WTC11 (cell line): ENCODE data around the gene HOATZ. TPM values are rescaled to one million over a fixed set of nuclear protein-coding genes. Genes with fewer than 3 reads are reported as not detected.

ENCODE experiments used
- ATAC-seq: fragments of 200-7000 bp; cut with Tn5 transposase; 2 replicates; pipeline ENCODE4 v1.10.0; 2021; ENCODE audit warnings: mild to moderate bottlenecking, moderate library complexity
- CTCF ChIA-PET: fragments of 300-600 bp; sonication (Branson Sonifier 250); formaldehyde crosslinking; loops from one replicate; lab custom pipeline; 2021; ENCODE audit warnings: antibody characterized with exemption; lab: Charles Lee
- POLR2A ChIA-PET: fragments of 350-600 bp; sonication (Branson Sonifier 250); formaldehyde crosslinking; loops from one replicate; lab custom pipeline; 2021; ENCODE audit warnings: antibody characterized with exemption; lab: Charles Lee
- DNase-seq: peaks from one replicate; pipeline ENCODE4 v3.0.0; 2021; ENCODE audit warnings: low spot score
- H3K27ac Mint-ChIP-seq: 2 replicates; pipeline ENCODE4 v1.8.0; 2021; ENCODE audit warnings: mixed read lengths
- H3K27me3 Mint-ChIP-seq: 2 replicates; pipeline ENCODE4 v1.8.0; 2021; ENCODE audit warnings: low read depth, mild to moderate bottlenecking, moderate library complexity, mixed read lengths
- H3K36me3 Mint-ChIP-seq: 2 replicates; pipeline ENCODE4 v1.8.0; 2021; ENCODE audit warnings: mixed read lengths
- H3K4me1 Mint-ChIP-seq: 2 replicates; pipeline ENCODE4 v1.8.0; 2022; ENCODE audit warnings: mixed read lengths
- H3K4me3 Mint-ChIP-seq: 2 replicates; pipeline ENCODE4 v1.8.0; 2021; ENCODE audit warnings: mild to moderate bottlenecking, moderate library complexity, mixed read lengths
- H3K9me3 Mint-ChIP-seq: 2 replicates; pipeline ENCODE4 v1.8.0; 2021; ENCODE audit warnings: mixed read lengths
- AFF4 ChIP-seq: sonication (generic); formaldehyde crosslinking; IDR thresholded peaks from 2 replicates; pipeline ENCODE4 v1.8.1; 2023; ENCODE audit warnings: mild to moderate bottlenecking, missing genetic modification reagents, borderline replicate concordance
- FOXJ3 ChIP-seq: sonication (generic); formaldehyde crosslinking; IDR thresholded peaks from 2 replicates; pipeline ENCODE4 v1.9.0; 2021; ENCODE audit warnings: missing genetic modification reagents, mild to moderate bottlenecking, borderline replicate concordance
- IRF2 ChIP-seq: sonication (generic); formaldehyde crosslinking; IDR thresholded peaks from 2 replicates; pipeline ENCODE4 v1.8.0; 2022; ENCODE audit warnings: low read depth, missing genetic modification reagents, borderline replicate concordance
- KAT7 ChIP-seq: sonication (generic); formaldehyde crosslinking; IDR thresholded peaks from 2 replicates; pipeline ENCODE4 v1.8.1; 2023; ENCODE audit warnings: missing genetic modification reagents, mild to moderate bottlenecking, borderline replicate concordance
- MAX ChIP-seq: sonication (generic); formaldehyde crosslinking; IDR thresholded peaks from 2 replicates; pipeline ENCODE4 v1.8.0; 2022; ENCODE audit warnings: mild to moderate bottlenecking, missing genetic modification reagents
- PREB ChIP-seq: sonication (generic); formaldehyde crosslinking; IDR thresholded peaks from 2 replicates; pipeline ENCODE4 v1.8.1; 2022; ENCODE audit warnings: mild to moderate bottlenecking, missing genetic modification reagents, moderate library complexity, borderline replicate concordance
- ZBTB43 ChIP-seq: sonication (generic); formaldehyde crosslinking; IDR thresholded peaks from 2 replicates; pipeline ENCODE4 v1.8.1; 2023; ENCODE audit warnings: mild to moderate bottlenecking, missing genetic modification reagents
- ZNF263 ChIP-seq: sonication (generic); formaldehyde crosslinking; IDR thresholded peaks from 2 replicates; pipeline ENCODE4 v1.8.1; 2022; ENCODE audit warnings: low read depth, mild to moderate bottlenecking, moderate library complexity, missing genetic modification reagents
- ZNF423 ChIP-seq: fragments of 250-450 bp; sonication (Bioruptor Pico); IDR thresholded peaks from 2 replicates; pipeline ENCODE4 v2.1.2; 2022; ENCODE audit warnings: mild to moderate bottlenecking, moderate library complexity
- ZSCAN18 ChIP-seq: fragments of 250-450 bp; sonication (Bioruptor Pico); IDR thresholded peaks from 2 replicates; pipeline ENCODE4 v2.1.2; 2022; ENCODE audit warnings: mild to moderate bottlenecking, moderate library complexity
- total RNA-seq: library from RNA; stranded (reverse); gene quantifications from 3 replicates; pipeline ENCODE4 v1.2.3, GENCODE V29; 2021
- TF ChIP-seq, protein P1 (sequence below): sonication (generic); formaldehyde crosslinking; IDR thresholded peaks from 2 replicates; pipeline ENCODE4 v1.8.1; 2022; ENCODE audit warnings: missing genetic modification reagents, borderline replicate concordance
- TF ChIP-seq, protein P2 (sequence below): sonication (generic); formaldehyde crosslinking; IDR thresholded peaks from 2 replicates; pipeline ENCODE4 v1.8.0; 2022; ENCODE audit warnings: missing genetic modification reagents
- TF ChIP-seq, protein P3 (sequence below): sonication (generic); formaldehyde crosslinking; conservative IDR thresholded peaks from 2 replicates; pipeline ENCODE4 v1.8.1; 2023; ENCODE audit warnings: mild to moderate bottlenecking, low read depth, missing genetic modification reagents, moderate library complexity
- TF ChIP-seq, protein P4 (sequence below): sonication (generic); formaldehyde crosslinking; IDR thresholded peaks from 2 replicates; pipeline ENCODE4 v1.8.1; 2023; ENCODE audit warnings: mild to moderate bottlenecking, moderate library complexity, missing genetic modification reagents

The HOATZ gene
- total RNA-seq, 1 experiment from 2014 or later = not detected

DNA sequence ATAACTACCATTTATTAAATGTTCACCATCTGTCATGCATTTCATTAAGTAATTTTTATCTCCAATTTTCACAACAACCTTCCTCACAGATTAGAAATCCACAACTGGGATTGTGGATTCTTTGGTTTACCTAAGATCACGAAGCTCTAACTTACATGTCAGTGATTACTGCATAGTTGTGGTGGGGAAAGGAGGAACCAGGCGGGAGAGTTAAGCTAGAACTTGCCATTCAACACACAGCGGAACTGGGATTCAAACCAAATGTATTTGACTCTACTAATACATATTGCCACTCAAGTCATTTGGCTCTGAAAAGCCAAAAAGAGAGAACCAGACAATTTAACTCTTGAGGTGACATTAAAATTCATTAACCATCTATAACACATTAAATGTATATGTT is 15.5 kb downstream of the HOATZ start:
- Mint-ChIP-seq H3K27ac (no peak overlapping the region), H3K36me3 (no peaks in the 10 kb centered on the region), H3K27me3 (no peaks in the 10 kb centered on the region; the same call in 1 of the 2 replicates), H3K4me1 (peaks cover 5% of the 10 kb centered on the region), H3K9me3 (no peaks in the 10 kb centered on the region)
- POLR2A ChIA-PET = no interaction called here
- CTCF ChIA-PET = no interaction called here
- ATAC-seq (no peak), DNase-seq (no peak)
- TF ChIP-seq IRF2 (CRISPR knock-in tag) (no peak), ZNF263 (CRISPR knock-in tag) (no peak), AFF4 (CRISPR knock-in tag) (no peak), MAX (CRISPR knock-in tag) (no peak), FOXJ3 (CRISPR knock-in tag) (no peak), ZNF423 (CRISPR knock-in tag) (no peak), ZBTB43 (no peak), PREB (CRISPR knock-in tag) (no peak), ZSCAN18 (CRISPR knock-in tag) (no peak), KAT7 (CRISPR knock-in tag) (no peak)
- TF ChIP-seq, protein P1, sequence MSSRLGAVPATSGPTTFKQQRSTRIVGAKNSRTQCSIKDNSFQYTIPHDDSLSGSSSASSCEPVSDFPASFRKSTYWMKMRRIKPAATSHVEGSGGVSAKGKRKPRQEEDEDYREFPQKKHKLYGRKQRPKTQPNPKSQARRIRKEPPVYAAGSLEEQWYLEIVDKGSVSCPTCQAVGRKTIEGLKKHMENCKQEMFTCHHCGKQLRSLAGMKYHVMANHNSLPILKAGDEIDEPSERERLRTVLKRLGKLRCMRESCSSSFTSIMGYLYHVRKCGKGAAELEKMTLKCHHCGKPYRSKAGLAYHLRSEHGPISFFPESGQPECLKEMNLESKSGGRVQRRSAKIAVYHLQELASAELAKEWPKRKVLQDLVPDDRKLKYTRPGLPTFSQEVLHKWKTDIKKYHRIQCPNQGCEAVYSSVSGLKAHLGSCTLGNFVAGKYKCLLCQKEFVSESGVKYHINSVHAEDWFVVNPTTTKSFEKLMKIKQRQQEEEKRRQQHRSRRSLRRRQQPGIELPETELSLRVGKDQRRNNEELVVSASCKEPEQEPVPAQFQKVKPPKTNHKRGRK = no peak
- TF ChIP-seq, protein P2, sequence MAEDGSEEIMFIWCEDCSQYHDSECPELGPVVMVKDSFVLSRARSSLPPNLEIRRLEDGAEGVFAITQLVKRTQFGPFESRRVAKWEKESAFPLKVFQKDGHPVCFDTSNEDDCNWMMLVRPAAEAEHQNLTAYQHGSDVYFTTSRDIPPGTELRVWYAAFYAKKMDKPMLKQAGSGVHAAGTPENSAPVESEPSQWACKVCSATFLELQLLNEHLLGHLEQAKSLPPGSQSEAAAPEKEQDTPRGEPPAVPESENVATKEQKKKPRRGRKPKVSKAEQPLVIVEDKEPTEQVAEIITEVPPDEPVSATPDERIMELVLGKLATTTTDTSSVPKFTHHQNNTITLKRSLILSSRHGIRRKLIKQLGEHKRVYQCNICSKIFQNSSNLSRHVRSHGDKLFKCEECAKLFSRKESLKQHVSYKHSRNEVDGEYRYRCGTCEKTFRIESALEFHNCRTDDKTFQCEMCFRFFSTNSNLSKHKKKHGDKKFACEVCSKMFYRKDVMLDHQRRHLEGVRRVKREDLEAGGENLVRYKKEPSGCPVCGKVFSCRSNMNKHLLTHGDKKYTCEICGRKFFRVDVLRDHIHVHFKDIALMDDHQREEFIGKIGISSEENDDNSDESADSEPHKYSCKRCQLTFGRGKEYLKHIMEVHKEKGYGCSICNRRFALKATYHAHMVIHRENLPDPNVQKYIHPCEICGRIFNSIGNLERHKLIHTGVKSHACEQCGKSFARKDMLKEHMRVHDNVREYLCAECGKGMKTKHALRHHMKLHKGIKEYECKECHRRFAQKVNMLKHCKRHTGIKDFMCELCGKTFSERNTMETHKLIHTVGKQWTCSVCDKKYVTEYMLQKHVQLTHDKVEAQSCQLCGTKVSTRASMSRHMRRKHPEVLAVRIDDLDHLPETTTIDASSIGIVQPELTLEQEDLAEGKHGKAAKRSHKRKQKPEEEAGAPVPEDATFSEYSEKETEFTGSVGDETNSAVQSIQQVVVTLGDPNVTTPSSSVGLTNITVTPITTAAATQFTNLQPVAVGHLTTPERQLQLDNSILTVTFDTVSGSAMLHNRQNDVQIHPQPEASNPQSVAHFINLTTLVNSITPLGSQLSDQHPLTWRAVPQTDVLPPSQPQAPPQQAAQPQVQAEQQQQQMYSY (CRISPR knock-in tag) = no peak
- TF ChIP-seq, protein P3, sequence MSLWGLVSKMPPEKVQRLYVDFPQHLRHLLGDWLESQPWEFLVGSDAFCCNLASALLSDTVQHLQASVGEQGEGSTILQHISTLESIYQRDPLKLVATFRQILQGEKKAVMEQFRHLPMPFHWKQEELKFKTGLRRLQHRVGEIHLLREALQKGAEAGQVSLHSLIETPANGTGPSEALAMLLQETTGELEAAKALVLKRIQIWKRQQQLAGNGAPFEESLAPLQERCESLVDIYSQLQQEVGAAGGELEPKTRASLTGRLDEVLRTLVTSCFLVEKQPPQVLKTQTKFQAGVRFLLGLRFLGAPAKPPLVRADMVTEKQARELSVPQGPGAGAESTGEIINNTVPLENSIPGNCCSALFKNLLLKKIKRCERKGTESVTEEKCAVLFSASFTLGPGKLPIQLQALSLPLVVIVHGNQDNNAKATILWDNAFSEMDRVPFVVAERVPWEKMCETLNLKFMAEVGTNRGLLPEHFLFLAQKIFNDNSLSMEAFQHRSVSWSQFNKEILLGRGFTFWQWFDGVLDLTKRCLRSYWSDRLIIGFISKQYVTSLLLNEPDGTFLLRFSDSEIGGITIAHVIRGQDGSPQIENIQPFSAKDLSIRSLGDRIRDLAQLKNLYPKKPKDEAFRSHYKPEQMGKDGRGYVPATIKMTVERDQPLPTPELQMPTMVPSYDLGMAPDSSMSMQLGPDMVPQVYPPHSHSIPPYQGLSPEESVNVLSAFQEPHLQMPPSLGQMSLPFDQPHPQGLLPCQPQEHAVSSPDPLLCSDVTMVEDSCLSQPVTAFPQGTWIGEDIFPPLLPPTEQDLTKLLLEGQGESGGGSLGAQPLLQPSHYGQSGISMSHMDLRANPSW (CRISPR knock-in tag) = no peak
- TF ChIP-seq, protein P4, sequence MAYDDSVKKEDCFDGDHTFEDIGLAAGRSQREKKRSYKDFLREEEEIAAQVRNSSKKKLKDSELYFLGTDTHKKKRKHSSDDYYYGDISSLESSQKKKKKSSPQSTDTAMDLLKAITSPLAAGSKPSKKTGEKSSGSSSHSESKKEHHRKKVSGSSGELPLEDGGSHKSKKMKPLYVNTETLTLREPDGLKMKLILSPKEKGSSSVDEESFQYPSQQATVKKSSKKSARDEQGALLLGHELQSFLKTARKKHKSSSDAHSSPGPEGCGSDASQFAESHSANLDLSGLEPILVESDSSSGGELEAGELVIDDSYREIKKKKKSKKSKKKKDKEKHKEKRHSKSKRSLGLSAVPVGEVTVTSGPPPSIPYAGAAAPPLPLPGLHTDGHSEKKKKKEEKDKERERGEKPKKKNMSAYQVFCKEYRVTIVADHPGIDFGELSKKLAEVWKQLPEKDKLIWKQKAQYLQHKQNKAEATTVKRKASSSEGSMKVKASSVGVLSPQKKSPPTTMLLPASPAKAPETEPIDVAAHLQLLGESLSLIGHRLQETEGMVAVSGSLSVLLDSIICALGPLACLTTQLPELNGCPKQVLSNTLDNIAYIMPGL (CRISPR knock-in tag) = no peak
- TF ChIP-seq, all 79 proteins: peak for 0
- no peak overlapping the region for H3K4me3 Mint-ChIP-seq
